ENCODE data around the gene LRP1B. TPM values are rescaled to one million over a fixed set of nuclear protein-coding genes. Genes with fewer than 3 reads are reported as not detected.

The LRP1B gene
- total RNA-seq, 4 donors from 2014 or later: 37.1 to 82.7 (median 50.9) TPM

DNA sequence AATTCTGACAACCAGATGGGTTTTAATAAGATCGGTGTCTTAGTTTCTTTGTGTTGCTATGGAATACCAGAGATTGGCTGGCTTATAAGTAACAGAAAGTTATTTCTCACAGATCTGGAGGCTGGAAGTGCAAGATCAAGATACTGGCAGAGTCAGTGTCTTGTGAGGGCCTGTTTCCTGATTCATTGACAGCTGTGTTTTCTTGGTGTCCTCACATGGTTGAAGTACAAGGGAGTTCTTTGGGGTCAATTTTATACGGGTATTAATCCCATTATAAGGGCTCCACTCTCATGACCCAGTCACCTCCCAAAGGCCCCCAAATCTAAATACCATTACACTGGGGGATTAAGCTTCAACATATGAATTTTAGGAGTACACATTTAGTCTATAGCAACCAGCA lies 421.1 kb downstream of the LRP1B start:
- no peaks in the 10 kb centered on the region for H3K36me3 ChIP-seq
- 80 to 86% methylated on average over 2 of the region's 2 CpGs for WGBS, 2 donors
- TF ChIP-seq, protein P1, sequence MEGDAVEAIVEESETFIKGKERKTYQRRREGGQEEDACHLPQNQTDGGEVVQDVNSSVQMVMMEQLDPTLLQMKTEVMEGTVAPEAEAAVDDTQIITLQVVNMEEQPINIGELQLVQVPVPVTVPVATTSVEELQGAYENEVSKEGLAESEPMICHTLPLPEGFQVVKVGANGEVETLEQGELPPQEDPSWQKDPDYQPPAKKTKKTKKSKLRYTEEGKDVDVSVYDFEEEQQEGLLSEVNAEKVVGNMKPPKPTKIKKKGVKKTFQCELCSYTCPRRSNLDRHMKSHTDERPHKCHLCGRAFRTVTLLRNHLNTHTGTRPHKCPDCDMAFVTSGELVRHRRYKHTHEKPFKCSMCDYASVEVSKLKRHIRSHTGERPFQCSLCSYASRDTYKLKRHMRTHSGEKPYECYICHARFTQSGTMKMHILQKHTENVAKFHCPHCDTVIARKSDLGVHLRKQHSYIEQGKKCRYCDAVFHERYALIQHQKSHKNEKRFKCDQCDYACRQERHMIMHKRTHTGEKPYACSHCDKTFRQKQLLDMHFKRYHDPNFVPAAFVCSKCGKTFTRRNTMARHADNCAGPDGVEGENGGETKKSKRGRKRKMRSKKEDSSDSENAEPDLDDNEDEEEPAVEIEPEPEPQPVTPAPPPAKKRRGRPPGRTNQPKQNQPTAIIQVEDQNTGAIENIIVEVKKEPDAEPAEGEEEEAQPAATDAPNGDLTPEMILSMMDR (IDR thresholded peaks at IDR 0.05): no peak
- TF ChIP-seq POLR2A (IDR thresholded peaks at IDR 0.05): no peak
- intact Hi-C loops (cut with DNase I): no loop called here
- no peak overlapping the region for H3K27ac ChIP-seq
- peaks cover 8 to 10% of the 10 kb centered on the region in 2 donors for H3K4me1 ChIP-seq
- no peak for DNase-seq
- no peaks in the 10 kb centered on the region for H3K27me3 ChIP-seq
- no peaks in the 10 kb centered on the region for H3K9me3 ChIP-seq
- no peak overlapping the region for H3K4me3 ChIP-seq (replicated peaks in 1 of 3)

DNA sequence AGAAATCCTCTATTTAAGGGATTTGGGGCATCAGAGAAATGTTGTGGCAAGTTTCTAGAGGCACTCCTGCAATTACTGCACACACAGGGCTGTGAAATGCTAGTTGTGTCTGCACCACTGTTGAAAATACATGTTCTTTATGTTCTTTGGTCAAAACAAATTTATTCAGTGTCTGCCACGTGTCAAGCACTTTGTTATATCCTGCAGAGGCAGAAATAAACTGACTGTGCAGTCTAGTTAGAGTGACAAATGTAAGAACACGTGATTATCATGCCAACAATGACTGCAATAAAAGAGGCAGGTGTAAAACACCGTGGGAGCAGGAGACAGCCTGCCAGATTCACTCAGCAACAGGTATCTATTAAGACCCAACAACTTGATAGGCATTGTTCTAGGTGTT lies 423.3 kb downstream of the LRP1B start:
- no peak for DNase-seq
- Histone ChIP-seq H3K4me3 (replicated peaks in 1 of 3) (no peak overlapping the region), H3K4me1 (no peaks in the 10 kb centered on the region), H3K27me3 (no peaks in the 10 kb centered on the region), H3K27ac (no peak overlapping the region), H3K36me3 (no peaks in the 10 kb centered on the region), H3K9me3 (no peaks in the 10 kb centered on the region)
- intact Hi-C loops (cut with DNase I): no loop called here
- WGBS, 2 donors: 80 to 81% methylated on average over 3 of the region's 3 CpGs
- TF ChIP-seq, protein P1 (IDR thresholded peaks at IDR 0.05): no peak
- no peak for TF ChIP-seq POLR2A (IDR thresholded peaks at IDR 0.05)

DNA sequence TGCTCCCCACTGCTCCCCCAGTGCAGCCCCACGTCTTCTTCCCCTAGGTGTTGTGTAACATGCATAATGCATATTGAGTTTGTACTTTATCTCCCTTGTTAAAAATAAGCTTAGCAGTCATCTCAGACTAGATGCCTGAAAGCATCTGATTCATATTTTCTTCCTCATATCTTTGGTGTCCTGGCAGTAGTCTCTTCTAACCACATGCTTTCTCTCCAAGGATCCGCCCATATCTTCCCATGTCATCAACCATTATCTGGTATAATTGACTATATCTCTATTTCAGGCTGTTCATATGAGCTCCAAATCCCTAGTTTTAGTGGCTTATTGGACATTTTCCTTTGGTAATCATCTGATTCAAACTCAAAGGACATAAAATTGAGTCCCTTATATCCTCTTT lies 426.3 kb downstream of the LRP1B start:
- Histone ChIP-seq H3K4me1 (peaks cover 8 to 14% of the 10 kb centered on the region in 2 donors), H3K27ac (no peak overlapping the region), H3K4me3 (replicated peaks in 1 of 3) (no peak overlapping the region), H3K9me3 (no peaks in the 10 kb centered on the region), H3K27me3 (no peaks in the 10 kb centered on the region), H3K36me3 (no peaks in the 10 kb centered on the region)
- no peak for TF ChIP-seq POLR2A (IDR thresholded peaks at IDR 0.05)
- TF ChIP-seq, protein P1 (IDR thresholded peaks at IDR 0.05): no peak
- intact Hi-C loops (cut with DNase I): no loop called here
- no peak for DNase-seq
- 89 to 93% methylated on average over 2 of the region's 2 CpGs for WGBS, 2 donors

DNA sequence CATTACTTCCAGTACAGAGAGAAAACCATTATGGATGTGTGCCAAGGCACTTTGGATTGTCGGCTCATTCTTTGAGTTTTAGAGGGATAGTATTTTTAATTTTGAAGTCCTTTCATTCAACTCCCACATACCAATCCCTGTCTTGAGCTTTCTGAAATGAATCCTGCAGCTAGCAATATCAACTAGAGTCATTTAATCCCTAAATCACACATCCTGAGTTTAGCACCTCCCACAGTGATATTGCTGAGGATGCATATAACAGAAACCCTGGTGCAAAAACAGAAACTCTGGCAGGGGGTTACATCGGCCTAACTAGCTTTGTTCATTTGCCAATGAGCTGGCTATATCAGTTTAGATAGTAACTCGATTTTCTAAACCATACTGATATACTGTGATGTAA lies 427.3 kb downstream of the LRP1B start:
- Histone ChIP-seq H3K36me3 (no peaks in the 10 kb centered on the region), H3K4me1 (peaks cover 8 to 14% of the 10 kb centered on the region in 2 donors), H3K27me3 (no peaks in the 10 kb centered on the region), H3K27ac (no peak overlapping the region), H3K4me3 (replicated peaks in 1 of 3) (no peak overlapping the region), H3K9me3 (no peaks in the 10 kb centered on the region)
- DNase-seq: no peak
- intact Hi-C loops (cut with DNase I): no loop called here
- TF ChIP-seq POLR2A (IDR thresholded peaks at IDR 0.05): no peak
- TF ChIP-seq, protein P1 (IDR thresholded peaks at IDR 0.05): no peak
- WGBS, 2 donors: 73 to 84% methylated on average over 3 of the region's 3 CpGs

DNA sequence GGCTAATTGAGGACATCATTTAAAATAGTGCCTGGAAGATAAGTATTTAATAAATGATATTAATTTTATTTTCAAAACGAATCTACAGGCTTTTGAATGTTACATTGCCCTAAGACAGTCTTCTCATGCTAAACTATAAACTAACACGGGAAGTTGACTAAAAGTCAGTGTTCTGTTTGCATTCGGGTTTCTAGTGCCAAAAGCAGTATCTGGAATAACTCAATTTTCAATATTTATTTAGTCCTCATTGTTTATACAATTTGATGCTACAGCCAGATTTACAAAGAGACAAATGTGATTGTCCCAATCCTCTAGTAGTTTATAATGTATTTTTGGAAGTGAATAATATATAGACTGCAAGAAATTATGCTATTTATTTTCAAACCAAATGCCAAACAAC lies 429.2 kb downstream of the LRP1B start:
- no peak overlapping the region for H3K27ac ChIP-seq
- DNase-seq: no peak
- H3K4me1 ChIP-seq: peaks cover 8 to 26% of the 10 kb centered on the region in 2 donors
- intact Hi-C loops (cut with DNase I): no loop called here
- H3K9me3 ChIP-seq: no peaks in the 10 kb centered on the region
- no peak overlapping the region for H3K4me3 ChIP-seq (replicated peaks in 1 of 3)
- no peak for TF ChIP-seq POLR2A (IDR thresholded peaks at IDR 0.05)
- TF ChIP-seq, protein P1 (IDR thresholded peaks at IDR 0.05): no peak
- no peaks in the 10 kb centered on the region for H3K36me3 ChIP-seq
- no peaks in the 10 kb centered on the region for H3K27me3 ChIP-seq
- WGBS, 2 donors: 47 to 58% methylated on average over 3 of the region's 3 CpGs

All from thyroid gland (tissue), 4 donors.